Measurements from ENCODE around the gene RBM12. TPM values are rescaled to one million over a fixed set of nuclear protein-coding genes. Genes with fewer than 3 reads are reported as not detected.

RBM12 gene
- total and polyA plus RNA-seq, 2 of the 4 experiments (the other 2 are of a cell fraction) = 44.7 to 65.8 TPM

DNA sequence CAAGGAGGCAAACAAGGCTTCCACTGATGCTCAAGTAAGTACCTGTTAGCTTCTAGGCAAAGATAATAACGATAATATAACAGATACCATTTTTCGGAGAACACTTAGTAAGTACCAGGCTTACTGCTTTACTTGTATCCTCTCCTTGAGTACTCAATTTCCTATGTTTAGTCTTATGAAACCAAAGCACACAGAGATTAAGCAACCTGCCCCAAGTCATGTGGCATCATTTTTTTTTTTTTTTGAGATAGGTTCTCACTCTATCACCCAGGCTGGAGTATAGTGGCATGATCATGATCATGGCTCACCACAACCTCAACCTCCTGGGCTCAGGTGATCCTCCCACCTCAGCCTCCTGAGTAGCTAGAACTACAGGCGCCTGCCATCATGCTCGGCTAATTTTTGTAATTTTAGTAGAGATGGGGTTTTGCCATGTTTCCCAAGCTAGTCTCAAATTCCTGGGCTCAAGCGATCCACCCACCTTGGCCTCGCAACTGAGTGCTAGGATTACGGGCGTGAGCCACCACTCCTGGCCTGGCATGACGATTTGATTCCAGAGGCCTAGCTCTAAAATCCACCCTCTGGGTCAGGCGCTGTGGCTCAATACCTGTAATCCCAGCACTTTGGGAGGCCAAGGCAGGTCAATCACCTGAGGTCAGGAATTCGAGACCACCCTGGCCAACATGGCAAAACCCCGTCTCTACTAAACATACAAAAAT, 35.1 kb downstream of the RBM12 start:
- no peak overlapping the region for H3K4me3 ChIP-seq (ENCODE audit: insufficient read depth, low read depth, low read length)
- ATAC-seq (ENCODE audit: low read depth) = no peak
- no peak overlapping the region for H3K23ac ChIP-seq (ENCODE audit: low read depth, low read length)
- CTCF ChIA-PET = interaction anchor here (0.6 to 1.7 kb wide), 2 partner anchors 10 to 180 kb away, joined by 5 read pairs; no protein-coding TSS in a partner anchor
- peaks cover 34% of the 10 kb centered on the region for H4K20me1 ChIP-seq (ENCODE audit: insufficient read depth, low read length)
- H3K14ac ChIP-seq (replicated peaks; ENCODE audit: low read depth, low read length) = no peak overlapping the region
- no peak overlapping the region for H2BK15ac ChIP-seq (ENCODE audit: low read depth, low read length)
- no peaks in the 10 kb centered on the region; the same call in 1 of the 2 replicates for H3K4me1 ChIP-seq (ENCODE audit: control insufficient read depth, insufficient read depth, low read length)
- H3K9me1 ChIP-seq (ENCODE audit: insufficient read depth, low read length) = peaks cover 25% of the 10 kb centered on the region
- peaks cover 52% of the 10 kb centered on the region for H3K36me3 ChIP-seq (ENCODE audit: control insufficient read depth, insufficient read depth, low read length)
- no peak overlapping the region for H3K56ac ChIP-seq (ENCODE audit: extremely low read depth, insufficient read depth, low read length)
- dilution Hi-C loops (cut with HindIII; ENCODE audit: low sequenced_read_pairs, unreplicated experiment) = no loop called here
- H4K91ac ChIP-seq (ENCODE audit: insufficient read depth, low read depth, low read length) = no peak overlapping the region
- no peak overlapping the region for H3K4ac ChIP-seq (ENCODE audit: low read depth, low read length)
- H3K4me2 ChIP-seq (ENCODE audit: low read depth, low read length) = no peak overlapping the region
- H4K8ac ChIP-seq (ENCODE audit: low read depth in 2 of 2, low read length in 2 of 2) = no peak overlapping the region
- H3K9ac ChIP-seq (ENCODE audit: low read depth, low read length) = no peak overlapping the region
- no peaks in the 10 kb centered on the region for H3K9me3 ChIP-seq (ENCODE audit: control insufficient read depth, insufficient read depth, low read length)
- no peaks in the 10 kb centered on the region for H3K27me3 ChIP-seq (ENCODE audit: control insufficient read depth, insufficient read depth, low read length)
- POLR2A ChIA-PET (ENCODE audit: unreplicated experiment) = no interaction called here
- no peak overlapping the region for H2AK9ac ChIP-seq (replicated peaks; ENCODE audit: low read depth, low read length, poor library complexity)
- no peak for DNase-seq
- no peak overlapping the region for H2BK5ac ChIP-seq (ENCODE audit: low read depth, low read length, poor library complexity, severe bottlenecking)
- no peak overlapping the region for H3K27ac ChIP-seq (ENCODE audit: insufficient read depth, low read length)
- H2BK120ac ChIP-seq (ENCODE audit: low read depth, low read length) = no peak overlapping the region
- peaks cover 27 to 54% of the 10 kb centered on the region in 2 experiments for H3K79me1 ChIP-seq (ENCODE audit: low read depth in 1 of 2, low read length in 2 of 2)
- H2AFZ ChIP-seq (replicated peaks; ENCODE audit: low read length, poor library complexity) = no peak overlapping the region
- intact Hi-C loops (cut with micrococcal nuclease) = no loop called here
- H3K18ac ChIP-seq (ENCODE audit: low read depth, low read length) = no peak overlapping the region
- no peak overlapping the region for H4K5ac ChIP-seq (ENCODE audit: low read depth, low read length)
- WGBS, 2 experiments (ENCODE audit: extremely low coverage in 2 of 2, insufficient read length in 1 of 2) = 100% methylated on average over 7 of the region's 12 CpGs; no CpG with 5 or more reads in 1 of the 2 experiments
- no TSS peak for BruUV-seq (replicated peaks)
- TF ChIP-seq MXI1 (IDR thresholded peaks at IDR 0.05; ENCODE audit: borderline replicate concordance, low read depth, low read length) = no peak
- TF ChIP-seq, protein P1, sequence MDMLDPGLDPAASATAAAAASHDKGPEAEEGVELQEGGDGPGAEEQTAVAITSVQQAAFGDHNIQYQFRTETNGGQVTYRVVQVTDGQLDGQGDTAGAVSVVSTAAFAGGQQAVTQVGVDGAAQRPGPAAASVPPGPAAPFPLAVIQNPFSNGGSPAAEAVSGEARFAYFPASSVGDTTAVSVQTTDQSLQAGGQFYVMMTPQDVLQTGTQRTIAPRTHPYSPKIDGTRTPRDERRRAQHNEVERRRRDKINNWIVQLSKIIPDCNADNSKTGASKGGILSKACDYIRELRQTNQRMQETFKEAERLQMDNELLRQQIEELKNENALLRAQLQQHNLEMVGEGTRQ (IDR thresholded peaks at IDR 0.05; ENCODE audit: low read depth, low read length) = no peak
- H2BK20ac ChIP-seq (ENCODE audit: low read depth, low read length) = no peak overlapping the region
- no peak overlapping the region for H2AK5ac ChIP-seq (ENCODE audit: low read depth, low read length)
- in situ Hi-C loops (cut with MboI; ENCODE audit: low sequenced_read_pairs) = no loop called here

Data from IMR-90 (cell line).